Glutamatergic neuron (in vitro differentiated cells): ENCODE results near the gene ALDH1A2. TPM values are rescaled to one million over a fixed set of nuclear protein-coding genes. Genes with fewer than 3 reads are reported as not detected.

Source experiments
- DNase-seq: peaks from one replicate; pipeline ENCODE4 v3.0.0; 2022
- H3K27ac Mint-ChIP-seq: one replicate; pipeline ENCODE4 v1.8.0; 2020; ENCODE audit warnings: mild to moderate bottlenecking, mixed read lengths, inconsistent platforms; ENCODE audit not compliant: unreplicated experiment
- H3K27me3 Mint-ChIP-seq: one replicate; pipeline ENCODE4 v1.8.0; 2020; ENCODE audit warnings: mild to moderate bottlenecking, moderate library complexity, mixed read lengths, inconsistent platforms; ENCODE audit not compliant: unreplicated experiment
- H3K36me3 Mint-ChIP-seq: one replicate; pipeline ENCODE4 v1.8.0; 2020; ENCODE audit warnings: mild to moderate bottlenecking, mixed read lengths, inconsistent platforms; ENCODE audit not compliant: unreplicated experiment
- H3K4me1 Mint-ChIP-seq: one replicate; pipeline ENCODE4 v1.8.0; 2020; ENCODE audit warnings: mild to moderate bottlenecking, low read depth, mixed read lengths, inconsistent platforms; ENCODE audit not compliant: unreplicated experiment
- H3K4me3 Mint-ChIP-seq: one replicate; pipeline ENCODE4 v1.8.0; 2020; ENCODE audit warnings: mild to moderate bottlenecking, mixed read lengths, inconsistent platforms; ENCODE audit not compliant: unreplicated experiment
- H3K9me3 Mint-ChIP-seq: one replicate; pipeline ENCODE4 v1.8.0; 2020; ENCODE audit warnings: mild to moderate bottlenecking, moderate library complexity, mixed read lengths, inconsistent platforms; ENCODE audit not compliant: unreplicated experiment
- CTCF ChIP-seq: fragments of 200-600 bp; sonication (generic); IDR thresholded peaks from one replicate; pipeline ENCODE4 v1.5.0; 2021; ENCODE audit not compliant: partially characterized antibody, unreplicated experiment
- total RNA-seq: library from RNA; stranded (reverse); fragmentation: NEBNext Ultra II Directional; extraction: Animal tissue kit (Norgen Biotek cat#: 25700); gene quantifications from one replicate; pipeline ENCODE4 v1.2.1, GENCODE V29; 2021; ENCODE audit not compliant: unreplicated experiment

ALDH1A2 gene
- total RNA-seq, 1 donor from 2014 or later = not detected

- Mint-ChIP-seq H3K36me3 (no peaks in the 10 kb centered on the region), H3K4me3 (no peak overlapping the region), H3K4me1 (no peaks in the 10 kb centered on the region), H3K27ac (no peak overlapping the region), H3K27me3 (peaks cover 7% of the 10 kb centered on the region), H3K9me3 (peaks cover 4% of the 10 kb centered on the region)
- no peak for DNase-seq
- no peak for TF ChIP-seq CTCF
Observed at GRCh38 chr15:58058729-58059128, 6.8 kb downstream of the ALDH1A2 start.

DNA sequence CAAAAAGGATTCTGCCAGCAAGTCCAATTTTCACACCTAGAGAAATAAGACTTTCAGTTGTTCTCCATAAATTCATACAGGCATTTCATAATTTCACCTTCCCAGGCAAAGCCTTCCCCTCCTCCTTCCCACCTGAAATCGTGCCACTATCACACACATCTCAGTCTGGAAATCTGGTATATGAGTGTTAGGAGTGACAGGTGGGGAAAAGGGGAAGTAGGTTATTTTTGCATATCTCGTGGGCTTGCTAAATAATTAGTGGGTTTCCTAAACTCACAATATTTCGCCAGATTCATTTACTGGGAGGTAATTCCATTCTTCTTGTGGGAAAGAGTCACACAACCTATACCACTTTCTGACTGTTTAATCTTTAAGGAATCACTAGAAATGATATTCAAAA lies 7.4 kb downstream of the ALDH1A2 start:
- no peak overlapping the region for H3K4me3 Mint-ChIP-seq
- peaks cover 6% of the 10 kb centered on the region for H3K27me3 Mint-ChIP-seq
- H3K9me3 Mint-ChIP-seq = peaks cover 3% of the 10 kb centered on the region
- no peaks in the 10 kb centered on the region for H3K36me3 Mint-ChIP-seq
- TF ChIP-seq CTCF = no peak
- H3K27ac Mint-ChIP-seq = no peak overlapping the region
- no peak for DNase-seq
- H3K4me1 Mint-ChIP-seq = peaks cover 3% of the 10 kb centered on the region

DNA sequence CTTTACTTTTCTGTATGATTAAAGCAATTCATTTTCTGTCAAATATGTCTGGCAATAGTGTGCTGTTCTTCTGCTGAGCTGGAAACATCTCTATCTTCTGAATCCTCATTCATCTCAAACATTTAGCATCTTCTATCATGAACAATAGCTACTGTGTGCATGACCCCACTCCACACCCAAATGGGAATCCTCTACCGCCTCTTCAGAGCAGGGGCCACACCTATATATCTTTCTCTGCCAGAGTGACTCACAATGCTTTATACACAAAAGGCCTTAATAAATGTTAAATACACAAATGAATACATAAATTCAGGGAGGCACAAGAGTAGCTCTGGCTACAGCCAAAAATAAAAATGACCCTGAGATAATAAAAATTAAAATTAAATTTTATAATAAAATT lies 8.0 kb downstream of the ALDH1A2 start:
- Mint-ChIP-seq H3K27me3 (peaks cover 6% of the 10 kb centered on the region), H3K4me3 (no peak overlapping the region), H3K9me3 (peaks cover 3% of the 10 kb centered on the region), H3K4me1 (peaks cover 3% of the 10 kb centered on the region), H3K27ac (no peak overlapping the region), H3K36me3 (no peaks in the 10 kb centered on the region)
- no peak for DNase-seq
- no peak for TF ChIP-seq CTCF

DNA sequence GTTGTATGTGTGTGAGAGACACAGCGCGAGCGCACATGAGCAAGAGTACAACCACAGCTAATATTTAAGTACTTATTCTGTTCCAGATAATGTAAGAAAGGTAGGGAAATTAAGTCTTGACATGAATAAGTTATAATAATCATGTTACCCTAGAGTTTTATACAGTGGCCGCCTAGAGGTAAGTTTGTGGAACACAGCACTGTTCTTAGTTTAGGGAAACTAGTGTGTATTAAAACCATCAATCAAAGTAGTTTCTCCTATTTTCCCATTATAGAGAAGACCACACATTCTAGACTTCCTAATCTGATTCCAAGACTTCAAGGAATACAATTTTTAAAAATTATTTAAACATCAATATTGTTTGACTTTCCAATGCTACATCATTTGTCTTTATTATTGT lies 9.5 kb downstream of the ALDH1A2 start:
- Mint-ChIP-seq H3K9me3 (peaks cover 1% of the 10 kb centered on the region), H3K4me3 (no peak overlapping the region), H3K27ac (no peak overlapping the region), H3K4me1 (peaks cover 3% of the 10 kb centered on the region), H3K27me3 (peaks cover 4% of the 10 kb centered on the region), H3K36me3 (no peaks in the 10 kb centered on the region)
- peak; percentile 41 for TF ChIP-seq CTCF
- DNase-seq = no peak

DNA sequence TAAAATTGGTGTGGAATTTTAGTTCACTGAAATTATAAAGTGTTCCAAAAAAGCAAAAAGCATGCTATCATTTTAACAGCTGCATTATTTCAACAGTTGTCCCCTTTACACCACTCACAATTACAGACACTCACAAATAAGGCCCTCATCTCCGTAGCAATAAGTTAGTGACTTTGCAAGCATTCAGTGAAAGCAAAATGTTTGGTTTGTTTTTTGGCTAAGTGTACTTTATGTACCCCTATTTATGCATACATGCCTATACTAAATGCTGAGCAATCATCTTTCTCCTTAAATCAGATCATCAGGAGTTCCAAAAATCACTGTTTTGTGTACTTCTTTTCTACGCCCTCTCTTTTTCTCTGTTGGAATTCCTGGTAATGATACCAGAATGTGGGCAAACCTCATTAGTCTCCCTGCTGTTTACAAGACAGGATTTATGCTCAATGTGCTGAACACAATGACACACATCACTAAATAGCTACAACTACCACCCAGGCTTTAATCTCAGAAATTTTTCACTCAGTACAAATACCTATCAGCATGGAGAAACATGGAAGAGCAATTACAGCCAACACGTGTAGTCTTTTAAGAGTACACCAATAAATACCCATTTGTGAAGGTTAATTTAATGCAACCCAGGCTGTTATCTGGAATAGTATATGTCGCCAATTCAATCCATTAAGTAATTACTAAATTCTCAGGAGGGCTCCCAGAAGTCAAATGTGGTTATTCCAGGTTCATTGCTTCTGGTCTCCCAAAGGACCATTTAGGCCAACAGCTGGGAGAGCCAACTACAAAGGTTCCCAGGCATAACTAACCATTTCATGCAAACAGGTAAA lies 12.0 kb downstream of the ALDH1A2 start:
- H3K4me1 Mint-ChIP-seq = peaks cover 3% of the 10 kb centered on the region

More for the DNA sequence above, 12.0 kb downstream of the ALDH1A2 start:
- DNase-seq = no peak
- peaks cover 4% of the 10 kb centered on the region for H3K27me3 Mint-ChIP-seq
- no peaks in the 10 kb centered on the region for H3K36me3 Mint-ChIP-seq
- H3K4me3 Mint-ChIP-seq = no peak overlapping the region
- peaks cover 1% of the 10 kb centered on the region for H3K9me3 Mint-ChIP-seq
- no peak overlapping the region for H3K27ac Mint-ChIP-seq
- TF ChIP-seq CTCF = no peak
